GM19025 (cell line): Measurements from ENCODE around the gene DHRS12.

ENCODE experiments used
- ATAC-seq: cut with Tn5 transposase; IDR thresholded peaks from one replicate; pipeline ENCODE4 v1.9.1; 2021; ENCODE audit warnings: mild to moderate bottlenecking, low read depth, moderate library complexity; ENCODE audit not compliant: unreplicated experiment

DHRS12 gene

DNA sequence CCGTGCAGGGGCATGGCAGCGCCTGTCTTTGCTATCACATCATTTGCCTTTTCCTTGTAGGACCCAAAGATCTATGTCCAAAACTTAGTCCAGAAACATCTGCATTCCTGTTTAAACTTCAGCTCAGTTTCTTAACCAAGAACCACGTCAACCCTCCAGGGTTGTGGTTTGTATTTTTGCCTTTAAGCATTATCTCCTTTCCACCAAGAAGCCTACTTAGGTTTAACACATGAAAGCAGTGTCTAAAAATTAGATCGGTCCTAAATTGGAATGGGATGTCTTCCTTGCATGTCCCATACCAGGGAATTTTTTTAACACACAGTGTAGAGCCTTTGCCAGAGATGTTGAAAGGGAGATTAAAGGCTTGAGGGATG, 38.8 kb downstream of the DHRS12 start:
- no peak for ATAC-seq

DNA sequence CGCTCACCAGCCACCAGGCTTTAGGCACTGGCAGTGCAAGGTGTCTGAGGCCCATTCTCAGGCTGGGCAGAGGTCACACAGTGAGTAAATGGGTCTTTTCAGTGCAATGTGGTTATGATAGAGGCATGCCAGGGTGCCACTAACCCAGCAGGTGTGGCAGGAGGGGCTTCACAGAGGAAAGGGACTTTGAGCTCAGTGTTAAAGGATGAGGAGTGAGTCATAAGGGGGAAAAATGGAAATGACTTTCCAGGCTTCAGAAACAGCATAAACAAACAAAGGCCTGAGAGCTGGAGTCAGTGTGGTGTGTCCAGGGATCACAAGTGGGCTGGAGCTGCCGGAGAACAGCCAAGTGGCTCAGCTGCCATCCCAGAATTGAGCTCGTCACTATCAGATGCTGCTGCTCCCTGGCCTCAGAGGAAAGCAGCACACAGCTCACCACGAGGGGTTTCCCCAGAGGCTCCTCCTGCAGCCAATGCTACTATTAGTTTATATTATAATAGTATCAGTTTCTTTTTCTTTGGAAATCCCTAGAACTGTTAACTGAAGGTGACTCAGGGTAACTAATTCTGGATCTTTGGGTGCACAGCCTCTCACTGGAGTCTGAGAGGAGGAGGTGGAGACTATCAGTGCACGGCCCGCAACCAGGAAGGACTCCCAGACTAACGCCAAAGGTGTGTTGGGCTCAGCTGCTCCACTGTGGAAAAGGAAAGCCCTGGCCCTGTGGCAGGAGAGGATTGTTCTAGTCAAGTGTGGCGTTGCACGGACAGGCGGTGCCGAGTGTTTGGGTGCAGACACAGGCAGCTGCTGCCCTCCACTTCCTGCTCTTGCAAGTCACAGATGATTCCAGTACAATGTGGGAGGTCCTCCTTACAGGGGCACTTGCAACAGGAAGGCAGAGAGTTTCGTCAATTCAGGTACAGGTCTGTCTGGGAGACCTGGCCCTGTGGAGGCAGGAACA, 39.5 kb downstream of the DHRS12 start:
- peak; percentile 79 for ATAC-seq

DNA sequence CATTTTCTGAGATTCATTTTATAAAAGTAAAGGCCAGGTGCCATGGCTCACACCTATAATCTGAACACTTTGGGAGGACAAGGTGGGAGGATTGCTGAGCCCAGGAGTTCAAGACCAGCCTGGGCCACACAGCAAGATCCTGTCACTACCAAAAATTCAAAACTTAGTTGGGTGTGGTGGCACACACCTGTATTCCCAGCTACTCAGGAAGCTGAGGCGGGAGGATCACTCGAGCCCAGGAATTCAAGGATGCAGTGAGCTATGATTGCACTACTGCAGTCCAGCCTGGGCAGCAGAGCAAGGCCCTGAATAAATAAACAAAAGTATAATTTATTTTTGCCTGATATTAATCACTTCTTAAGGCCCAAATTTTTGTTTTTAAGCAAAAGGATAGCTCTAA, 40.5 kb downstream of the DHRS12 start:
- ATAC-seq: no peak

DNA sequence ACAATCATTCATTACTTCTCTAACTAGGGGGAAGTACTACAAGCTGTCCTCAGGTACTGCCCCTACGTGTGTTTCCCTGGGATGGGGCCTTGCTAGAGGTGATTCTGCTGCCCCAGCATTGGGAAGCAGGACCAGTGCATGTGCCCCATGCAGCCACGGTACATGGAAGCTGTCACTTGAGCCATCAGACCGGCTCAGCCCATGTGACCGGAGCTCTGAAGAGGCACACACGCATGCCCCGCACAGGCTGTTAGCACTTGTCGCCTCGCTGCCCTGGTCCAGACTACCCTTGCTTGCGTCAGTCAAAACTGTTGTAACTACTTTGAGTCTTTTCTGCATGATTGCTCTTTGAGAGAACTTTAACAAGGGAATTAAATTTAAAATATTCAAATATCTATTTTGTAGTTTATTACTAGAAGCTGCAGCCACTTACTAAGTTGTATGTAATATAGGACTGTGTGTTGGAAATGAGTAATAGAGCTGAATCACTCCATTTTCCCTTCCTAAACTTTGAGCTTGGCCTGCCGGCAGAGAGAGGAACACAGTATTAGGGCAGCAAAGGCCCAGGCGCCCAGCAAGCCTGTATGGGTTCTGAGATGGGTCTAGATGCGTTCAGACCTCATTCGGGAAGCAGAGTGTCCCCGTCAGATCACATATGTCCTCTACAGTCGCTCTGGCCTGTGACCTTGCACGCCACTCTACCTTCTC, 42.2 kb downstream of the DHRS12 start:
- ATAC-seq: no peak

DNA sequence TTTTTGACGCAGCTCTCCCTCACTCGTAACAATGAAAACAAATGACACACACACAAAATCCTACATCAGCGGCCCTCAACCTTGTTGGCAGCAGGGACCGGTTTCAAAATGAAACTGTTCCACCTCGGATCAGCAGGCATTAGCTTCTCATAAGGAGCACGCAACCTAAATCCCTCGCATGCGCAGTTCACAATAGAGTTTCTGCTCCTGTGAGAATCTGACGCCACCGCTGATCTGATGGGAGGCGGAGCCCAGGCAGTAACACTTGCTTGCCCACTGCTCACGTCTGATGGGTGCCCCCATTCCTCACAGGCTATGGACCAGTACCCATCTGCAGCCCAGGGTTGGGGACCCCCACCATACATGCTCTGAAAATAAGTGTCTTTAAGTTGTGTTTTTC, 43.4 kb downstream of the DHRS12 start:
- ATAC-seq: no peak

DNA sequence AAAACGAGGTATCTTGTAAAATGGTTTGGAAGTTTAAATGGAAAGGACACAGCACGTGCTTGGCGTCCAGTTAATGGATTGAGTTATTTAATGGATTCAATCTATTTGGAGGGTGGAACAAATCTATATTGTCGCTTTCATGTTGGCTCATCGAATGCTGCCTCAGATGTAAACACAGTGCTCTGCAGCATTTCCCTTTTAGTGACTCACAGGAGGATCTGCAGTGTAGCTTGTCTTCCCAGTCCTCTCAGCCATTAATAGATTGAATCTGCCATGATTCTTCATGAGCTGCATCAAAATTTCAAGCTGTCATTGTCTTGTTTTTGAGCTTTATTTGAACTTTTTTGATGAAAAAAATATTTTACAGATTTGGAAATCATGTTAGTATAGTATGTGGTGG, 44.7 kb downstream of the DHRS12 start:
- ATAC-seq: no peak

DNA sequence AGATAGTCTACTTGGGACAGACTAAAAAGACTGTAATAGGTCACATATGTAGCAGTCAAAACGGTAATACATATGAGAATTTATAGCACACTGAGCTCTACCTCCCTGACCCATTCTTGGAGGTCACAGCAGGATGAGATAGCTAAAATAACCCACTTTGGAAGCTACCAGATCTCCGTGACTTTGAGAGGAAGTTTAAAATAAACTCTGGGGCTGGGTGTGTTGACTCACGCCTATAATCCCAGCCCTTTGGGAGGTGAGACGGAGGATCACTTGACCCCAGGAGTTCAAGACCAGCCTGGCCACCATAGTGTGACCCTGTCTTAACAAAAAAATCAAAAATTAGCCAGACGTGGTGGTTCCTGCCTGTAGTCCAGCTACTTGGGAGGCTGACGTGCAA, 45.3 kb downstream of the DHRS12 start:
- ATAC-seq: no peak

DNA sequence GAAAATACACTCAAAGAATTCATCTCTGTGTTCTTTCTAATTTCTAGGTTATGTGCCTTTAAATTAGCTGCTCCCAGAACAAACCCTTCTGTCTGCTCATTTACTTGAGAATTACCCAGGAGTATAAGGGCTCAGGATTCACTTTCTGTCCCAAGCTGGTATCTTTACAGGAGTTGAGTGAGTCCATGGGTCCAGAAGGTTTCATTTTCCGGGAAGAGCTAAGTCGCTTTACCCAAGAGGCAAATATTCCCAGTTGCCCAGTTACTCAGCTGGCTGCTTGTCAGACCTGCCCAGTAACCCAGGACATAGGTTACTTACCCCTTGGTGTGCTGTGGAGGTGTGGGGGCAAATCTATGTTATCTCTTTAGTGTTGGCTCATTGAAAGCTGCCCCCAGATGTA, 47.3 kb downstream of the DHRS12 start:
- ATAC-seq: no peak

DNA sequence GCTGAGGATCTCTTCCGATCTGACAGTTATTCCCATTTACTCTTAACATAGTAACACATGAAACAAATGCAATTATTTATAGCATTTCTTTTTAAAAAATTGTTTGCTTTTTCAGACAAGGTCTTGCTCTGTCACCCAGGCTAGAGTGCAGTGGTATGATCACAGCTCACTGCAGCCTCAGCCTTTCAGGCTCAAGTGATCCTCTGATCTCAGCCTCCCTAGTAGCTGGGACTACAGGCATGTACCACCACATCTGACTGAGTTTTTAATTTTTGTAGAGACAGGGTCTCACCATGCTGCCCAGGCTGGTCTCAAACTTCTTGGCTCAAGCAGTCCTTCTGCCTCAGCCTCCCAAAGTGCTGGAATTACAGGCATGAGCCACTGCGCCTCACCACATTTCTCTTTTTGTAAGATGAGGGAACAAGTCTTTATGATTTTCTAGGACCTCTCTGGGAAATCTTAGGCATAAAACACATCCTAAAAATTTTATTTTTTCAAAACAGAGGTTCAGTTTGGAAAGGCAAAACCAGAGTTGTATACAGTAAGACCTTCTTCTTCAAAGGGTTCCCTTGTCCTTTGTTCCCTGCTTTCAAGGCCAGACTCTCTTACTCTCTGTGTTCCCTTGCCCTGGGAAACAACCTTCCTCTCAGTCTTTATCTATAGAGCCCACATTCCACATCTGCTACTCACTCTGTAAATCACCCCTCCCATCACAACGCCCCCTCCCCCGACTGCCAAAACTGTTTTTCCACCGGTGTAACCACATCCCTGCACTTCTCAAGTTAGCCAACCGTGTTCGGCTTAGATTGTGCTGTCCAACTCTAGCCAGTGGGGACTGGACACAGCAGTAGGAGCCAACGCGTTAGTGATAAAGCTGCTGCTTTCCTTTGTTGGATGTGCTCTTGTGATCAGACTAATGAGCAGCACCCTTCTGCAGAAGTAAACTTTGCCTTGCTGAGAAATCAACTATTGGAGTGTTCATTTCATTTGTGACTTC, 56.2 kb downstream of the DHRS12 start:
- ATAC-seq: no peak

DNA sequence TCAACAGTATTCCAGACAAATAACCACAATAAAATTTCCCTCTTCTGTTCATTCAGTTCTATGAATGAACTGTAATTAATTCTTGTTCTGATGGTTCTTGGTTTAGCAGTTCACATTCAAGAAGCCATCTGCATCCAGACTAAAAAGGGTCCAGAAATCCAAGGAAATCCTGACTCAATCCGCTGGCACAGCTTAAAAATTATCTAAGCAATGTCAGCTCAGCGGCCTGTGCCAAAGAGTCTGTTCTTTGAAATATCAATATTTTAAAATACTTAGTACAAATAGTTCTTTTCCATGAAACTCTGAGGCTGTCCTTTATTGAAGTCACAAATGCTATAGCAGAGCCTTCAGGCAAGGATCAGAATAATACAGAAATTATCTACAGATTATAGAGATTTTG, 57.2 kb downstream of the DHRS12 start:
- no peak for ATAC-seq

DNA sequence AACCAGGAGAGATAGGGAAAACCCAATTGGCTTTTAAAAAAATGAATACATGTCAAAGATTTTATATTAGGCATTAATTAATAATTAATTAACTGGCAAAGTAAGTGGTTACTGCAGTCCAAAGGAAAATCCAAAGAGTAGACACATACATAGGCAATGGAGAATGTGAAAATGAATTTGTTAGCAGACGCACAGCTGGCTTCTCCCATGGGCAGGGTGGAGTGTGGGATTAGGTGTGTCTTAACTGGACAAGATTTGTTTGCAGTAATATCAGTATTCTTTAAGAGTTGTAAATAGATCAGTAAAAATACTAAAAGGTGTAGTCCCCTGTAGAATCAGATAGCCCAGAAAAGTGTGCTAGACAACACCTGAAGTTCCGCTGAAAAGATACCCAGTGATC, 58.7 kb downstream of the DHRS12 start:
- no peak for ATAC-seq

DNA sequence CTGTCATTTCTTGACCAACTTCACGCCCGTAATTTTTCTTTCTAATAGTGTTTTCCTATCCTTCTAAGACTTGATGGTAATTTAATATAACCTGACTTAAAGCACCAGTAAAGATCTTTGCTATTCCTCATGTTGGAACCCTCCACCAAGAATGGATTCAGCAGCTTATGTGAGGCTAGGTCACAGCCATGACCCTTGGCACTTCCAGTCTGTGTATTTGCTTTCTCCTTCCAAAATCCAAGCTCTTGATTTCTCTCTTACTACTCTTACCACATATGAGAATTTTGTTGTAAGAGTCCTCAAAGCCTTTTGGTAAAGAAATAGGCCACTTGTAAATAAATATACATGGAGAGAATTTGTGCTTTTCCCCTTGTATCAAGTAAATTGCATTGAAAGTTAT, 61.4 kb downstream of the DHRS12 start:
- no peak for ATAC-seq

DNA sequence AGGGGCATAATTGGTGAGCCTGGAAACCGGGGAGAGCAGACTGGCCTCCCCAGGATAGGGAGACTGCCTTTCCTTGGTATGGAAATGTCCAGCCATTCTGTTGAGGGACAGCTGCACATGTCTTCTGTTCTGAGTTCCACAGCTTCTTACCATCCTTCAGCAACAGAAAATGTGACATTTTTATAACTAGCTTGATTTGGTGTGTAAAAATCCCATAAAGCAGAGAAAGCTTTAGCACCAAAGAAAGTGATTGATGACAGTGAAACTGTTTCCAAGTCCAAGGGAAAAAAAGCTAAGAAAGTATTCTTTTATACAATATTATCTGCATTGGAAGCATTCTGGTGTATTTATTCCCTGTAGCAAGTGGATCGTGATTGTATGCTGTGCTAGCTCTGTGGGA, 61.9 kb downstream of the DHRS12 start:
- ATAC-seq: no peak

DNA sequence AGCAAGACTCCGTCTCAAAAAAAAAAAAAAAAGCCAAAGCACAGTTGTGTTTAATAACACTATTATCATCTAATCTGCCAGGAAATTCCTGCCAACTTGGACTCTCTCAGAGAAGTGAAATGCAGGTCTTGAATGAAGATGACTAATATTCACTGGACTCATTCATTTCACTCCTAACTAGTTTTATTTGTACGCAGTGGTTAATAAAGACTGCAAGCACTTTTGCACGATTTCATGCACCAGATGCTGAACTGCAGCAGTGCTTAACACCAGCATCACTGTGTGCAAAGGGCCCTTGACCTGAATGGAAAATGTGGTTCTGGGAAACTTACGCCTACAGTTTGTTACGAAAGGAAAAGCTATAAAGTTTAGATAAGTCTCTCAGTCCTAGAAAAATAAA, 63.3 kb downstream of the DHRS12 start:
- ATAC-seq: no peak

DNA sequence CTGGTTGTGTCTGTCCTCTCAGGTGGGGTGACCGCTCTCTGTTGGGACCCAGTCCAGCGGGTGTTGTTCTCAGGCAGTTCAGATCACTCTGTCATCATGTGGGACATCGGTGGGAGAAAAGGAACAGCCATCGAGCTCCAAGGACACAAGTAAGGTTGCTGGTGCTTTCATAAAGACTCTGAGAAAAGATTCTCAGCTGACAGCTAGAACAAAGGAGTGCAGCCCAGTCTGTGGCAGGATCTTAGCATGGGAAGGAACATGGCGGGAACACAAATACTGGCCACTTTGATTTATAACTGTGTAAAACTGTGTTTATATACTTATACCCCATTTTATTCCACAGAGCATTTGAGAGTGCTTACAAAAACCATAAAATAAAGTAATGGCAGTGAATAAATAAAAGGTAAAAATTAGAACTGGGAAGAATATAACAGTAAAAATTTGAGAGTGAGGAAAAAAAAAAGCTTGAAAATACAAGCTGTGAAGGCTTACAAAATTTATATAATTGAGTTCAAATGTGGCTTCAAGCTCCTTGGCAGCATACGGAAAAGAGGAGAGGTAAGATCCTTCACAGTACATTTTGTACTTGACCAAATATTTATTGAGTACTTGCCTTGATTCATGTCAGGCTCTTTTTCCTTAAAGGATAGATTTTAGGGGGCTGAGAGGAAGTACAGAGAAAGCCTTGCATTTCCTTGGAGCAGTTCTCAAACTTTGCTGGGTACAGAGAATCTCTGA, 64.8 kb downstream of the DHRS12 start:
- no peak for ATAC-seq

DNA sequence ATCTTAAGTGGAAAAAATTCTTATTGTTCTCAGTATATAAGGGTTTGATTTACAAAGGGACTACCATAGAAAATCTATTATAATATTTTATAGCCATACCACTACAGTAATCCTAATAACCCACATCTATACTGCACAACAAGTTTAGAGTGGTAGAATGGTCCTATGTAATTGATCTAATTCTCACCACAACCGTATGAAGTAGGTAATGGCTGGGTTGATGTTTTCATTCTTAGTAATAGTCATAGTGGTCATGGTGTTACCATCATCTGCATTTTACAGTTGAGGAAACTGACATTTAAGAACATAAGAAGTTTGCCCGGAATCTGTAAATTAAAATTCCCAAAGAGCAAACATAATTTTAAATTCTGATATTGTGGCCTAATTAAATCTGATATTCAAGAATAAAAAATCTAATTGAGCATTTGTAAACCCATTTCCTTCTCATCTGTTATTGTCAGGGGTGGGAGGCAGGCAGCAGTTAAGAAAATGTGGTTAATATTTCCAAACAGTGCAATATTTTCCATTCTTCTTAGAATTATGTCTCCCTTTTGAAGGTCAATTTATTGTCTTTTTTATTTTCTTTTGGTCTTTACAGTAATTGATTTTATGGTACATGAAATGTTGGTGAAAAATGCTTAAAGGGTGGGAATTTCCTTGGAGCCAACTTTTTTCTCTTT, 65.6 kb downstream of the DHRS12 start:
- no peak for ATAC-seq

DNA sequence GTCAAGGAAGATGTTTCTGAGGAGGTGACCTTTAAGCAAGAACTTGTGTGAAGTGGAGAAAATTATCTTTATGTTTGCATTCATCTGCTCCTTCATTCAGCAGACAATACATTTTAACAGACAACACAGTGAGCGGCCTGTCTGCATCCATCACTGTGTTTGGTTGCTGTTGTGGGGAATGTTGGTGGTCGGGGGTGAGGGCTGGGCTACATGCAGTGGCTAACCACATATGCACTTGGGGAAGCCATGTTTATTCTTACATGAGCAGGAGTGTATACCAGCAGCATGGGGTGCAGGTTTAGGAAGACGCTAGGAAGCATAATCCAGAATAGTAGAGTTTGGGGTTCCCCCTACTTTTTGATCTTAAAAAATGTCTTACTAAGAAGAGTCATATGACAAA, 66.4 kb downstream of the DHRS12 start:
- ATAC-seq: no peak

DNA sequence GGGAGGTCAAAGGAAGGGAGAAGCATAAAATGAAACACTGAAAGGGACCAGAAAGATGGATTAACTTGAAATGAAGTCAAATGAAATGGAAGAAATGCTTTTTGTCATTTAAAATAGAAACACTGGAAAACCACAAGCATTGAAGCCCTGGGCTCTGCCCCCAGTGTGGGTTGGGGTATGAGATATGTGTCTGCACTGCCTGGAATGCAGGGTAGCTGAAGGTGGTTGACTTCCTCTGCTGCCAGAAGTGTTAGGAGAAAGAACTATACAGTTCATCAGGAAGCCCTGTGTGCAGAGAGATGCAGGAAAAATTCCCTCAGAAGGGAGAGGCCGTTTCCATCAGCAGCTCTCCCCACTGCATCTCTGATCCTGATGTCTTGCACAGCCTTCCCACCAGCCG, 69.2 kb downstream of the DHRS12 start:
- no peak for ATAC-seq
